CD8-positive, alpha-beta memory T cell (primary cell): Measurements from ENCODE around the gene PAX7. TPM values are rescaled to one million over a fixed set of nuclear protein-coding genes. Genes with fewer than 3 reads are reported as not detected.

Source experiments
- CTCF ChIA-PET: fragments of 350-600 bp; sonication (Branson Sonifier 250); formaldehyde crosslinking; loops from one replicate; lab custom pipeline; 2021; ENCODE audit warnings: antibody characterized with exemption; lab: Charles Lee
- POLR2A ChIA-PET: fragments of 350-600 bp; sonication (Branson Sonifier 250); formaldehyde crosslinking; loops from one replicate; lab custom pipeline; 2021; ENCODE audit warnings: antibody characterized with exemption; lab: Charles Lee
- DNase-seq, 5 donors: peaks; one replicate each; pipeline versions ENCODE4 v3.0.0 to v3.0.0-alpha.2; 2020 to 2022; ENCODE audit warnings: mixed read lengths in 1 of 5
- H3K27ac ChIP-seq: one replicate; pipeline ENCODE4 v1.7.0; 2013; ENCODE audit warnings: low read depth, mild to moderate bottlenecking, low read length, moderate library complexity
- H3K27me3 ChIP-seq: 2 replicates; pipeline ENCODE4 v1.7.0; 2013; ENCODE audit warnings: low read length, mild to moderate bottlenecking; ENCODE audit not compliant: insufficient read depth, poor library complexity, severe bottlenecking
- H3K36me3 ChIP-seq: 2 replicates; pipeline ENCODE4 v1.7.0; 2013; ENCODE audit warnings: mild to moderate bottlenecking, low read length, moderate library complexity; ENCODE audit not compliant: insufficient read depth
- H3K4me1 ChIP-seq: 2 replicates; pipeline ENCODE4 v1.7.0; 2013; ENCODE audit warnings: mild to moderate bottlenecking, low read length, moderate library complexity; ENCODE audit not compliant: insufficient read depth
- H3K4me3 ChIP-seq: 2 replicates; pipeline ENCODE4 v1.7.0; 2013; ENCODE audit warnings: mild to moderate bottlenecking, low read length
- H3K9me3 ChIP-seq: 2 replicates; pipeline ENCODE4 v1.7.0; 2013; ENCODE audit warnings: mild to moderate bottlenecking, low read length
- H3K27ac Mint-ChIP-seq, 8 donors: one replicate each; pipeline ENCODE4 v1.8.0; 2020 to 2021; ENCODE audit warnings: mixed read lengths in 8 of 8, mild to moderate bottlenecking in 6 of 8, inconsistent platforms in 3 of 8, moderate library complexity in 3 of 8
- H3K27me3 Mint-ChIP-seq, 2 donors: one replicate each; pipeline ENCODE4 v1.8.0; 2020 to 2021; ENCODE audit warnings: mixed read lengths in 2 of 2, mild to moderate bottlenecking in 1 of 2, moderate library complexity in 1 of 2
- H3K36me3 Mint-ChIP-seq, 3 donors: one replicate each; pipeline ENCODE4 v1.8.0; 2020 to 2021; ENCODE audit warnings: mixed read lengths in 3 of 3, inconsistent platforms in 1 of 3, mild to moderate bottlenecking in 1 of 3
- H3K4me1 Mint-ChIP-seq, 3 donors: one replicate each; pipeline ENCODE4 v1.8.0; 2020 to 2021; ENCODE audit warnings: mixed read lengths in 3 of 3, inconsistent platforms in 1 of 3, mild to moderate bottlenecking in 1 of 3
- H3K4me3 Mint-ChIP-seq, 7 donors: one replicate each; pipeline ENCODE4 v1.8.0; 2020 to 2021; ENCODE audit warnings: mixed read lengths in 7 of 7, mild to moderate bottlenecking in 6 of 7, moderate library complexity in 4 of 7, inconsistent platforms in 2 of 7
- H3K9me3 Mint-ChIP-seq, 5 donors: one replicate each; pipeline ENCODE4 v1.8.0; 2020 to 2022; ENCODE audit warnings: mixed read lengths in 5 of 5, mild to moderate bottlenecking in 3 of 5, moderate library complexity in 2 of 5, inconsistent platforms in 1 of 5
- polyA plus RNA-seq: library from polyadenylated mRNA; unstranded; fragments of 300-500 nt; fragmentation: Illumina TruSeq; gene quantifications from one replicate; pipeline ENCODE4 v1.2.3, GENCODE V29; 2021
- total RNA-seq, 2 experiments: library from RNA; stranded (reverse); gene quantifications; one replicate each; pipeline ENCODE4 v1.2.3, GENCODE V29; 2021

PAX7 gene
- total and polyA plus RNA-seq, 3 experiments from 2014 or later: not detected

DNA sequence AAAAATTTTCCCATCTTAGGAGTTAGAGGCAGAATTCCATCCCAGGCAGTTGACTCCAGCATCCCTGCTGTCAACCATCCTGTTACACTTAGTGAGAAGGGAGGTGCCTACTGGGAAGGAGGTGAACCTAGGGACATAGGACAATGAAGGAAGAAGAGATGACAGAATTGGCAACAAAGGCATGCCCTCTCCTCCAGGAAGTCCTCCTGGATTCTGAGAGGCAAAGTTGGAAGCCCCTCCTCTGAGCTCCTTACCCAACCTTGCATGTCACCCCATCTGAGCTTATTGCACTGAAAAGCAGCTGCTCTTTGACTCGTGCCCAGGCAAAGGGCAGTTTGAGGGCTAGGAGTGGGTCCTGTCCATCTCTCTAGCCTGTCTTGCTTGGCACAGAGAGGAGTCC, 66.9 kb downstream of the PAX7 start:
- H3K9me3 ChIP-seq: no peaks in the 10 kb centered on the region
- Mint-ChIP-seq H3K4me3 (no peak overlapping the region), H3K9me3 (no peaks in the 10 kb centered on the region), H3K27ac (peak overlapping the region in 1 of 8 donors; percentile 21), H3K27me3 (peaks cover 21 to 34% of the 10 kb centered on the region in 2 donors), H3K36me3 (no peaks in the 10 kb centered on the region), H3K4me1 (no peaks in the 10 kb centered on the region)
- no peaks in the 10 kb centered on the region for H3K4me1 ChIP-seq
- H3K27me3 ChIP-seq: peaks cover 5% of the 10 kb centered on the region
- no peak overlapping the region for H3K4me3 ChIP-seq
- DNase-seq: no peak
- CTCF ChIA-PET: no interaction called here
- H3K27ac ChIP-seq: no peak overlapping the region
- POLR2A ChIA-PET: no interaction called here
- H3K36me3 ChIP-seq: no peaks in the 10 kb centered on the region

DNA sequence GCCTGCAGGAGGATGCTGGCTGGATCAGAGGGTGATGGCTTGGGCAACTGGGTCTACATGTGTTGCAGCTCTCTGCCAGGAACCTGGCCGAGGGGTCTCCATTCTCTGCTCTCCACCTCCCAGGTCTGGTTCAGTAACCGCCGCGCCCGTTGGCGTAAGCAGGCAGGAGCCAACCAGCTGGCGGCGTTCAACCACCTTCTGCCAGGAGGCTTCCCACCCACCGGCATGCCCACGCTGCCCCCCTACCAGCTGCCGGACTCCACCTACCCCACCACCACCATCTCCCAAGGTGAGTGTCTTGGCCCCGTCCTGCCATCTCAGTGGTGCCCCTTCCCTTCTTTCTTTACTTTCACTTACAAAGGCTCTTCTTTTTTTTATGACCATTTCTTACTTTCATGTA, 69.9 kb downstream of the PAX7 start:
- no peaks in the 10 kb centered on the region for H3K9me3 ChIP-seq
- CTCF ChIA-PET: no interaction called here
- Mint-ChIP-seq H3K27ac (no peak overlapping the region), H3K36me3 (no peaks in the 10 kb centered on the region), H3K4me1 (no peaks in the 10 kb centered on the region), H3K9me3 (no peaks in the 10 kb centered on the region), H3K4me3 (no peak overlapping the region), H3K27me3 (peaks cover 10 to 43% of the 10 kb centered on the region in 2 donors)
- no peaks in the 10 kb centered on the region for H3K4me1 ChIP-seq
- no peak overlapping the region for H3K4me3 ChIP-seq
- peaks cover 2% of the 10 kb centered on the region for H3K27me3 ChIP-seq
- no peaks in the 10 kb centered on the region for H3K36me3 ChIP-seq
- no peak for DNase-seq
- no peak overlapping the region for H3K27ac ChIP-seq
- POLR2A ChIA-PET: no interaction called here

DNA sequence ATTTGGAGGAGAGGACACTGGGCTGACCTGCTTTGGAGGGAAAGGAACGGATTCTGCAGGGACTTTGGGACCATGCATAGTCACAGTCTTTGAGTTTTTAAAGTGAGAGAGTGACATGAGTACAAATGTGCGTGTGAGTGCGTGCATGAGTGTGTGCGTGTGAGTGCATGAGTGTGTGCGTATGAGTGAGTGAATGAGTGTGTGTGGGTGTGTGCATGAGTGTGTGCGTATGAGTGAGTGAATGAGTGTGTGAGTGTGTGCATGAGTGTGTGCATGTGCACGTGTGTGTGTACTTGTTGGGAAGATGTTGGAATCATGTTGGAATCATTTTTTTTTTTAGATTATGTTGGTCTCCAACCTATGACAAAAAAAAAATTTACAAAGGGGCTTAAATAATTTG, 70.5 kb downstream of the PAX7 start:
- Histone ChIP-seq H3K9me3 (no peaks in the 10 kb centered on the region), H3K4me1 (no peaks in the 10 kb centered on the region), H3K4me3 (no peak overlapping the region), H3K27ac (no peak overlapping the region), H3K36me3 (no peaks in the 10 kb centered on the region), H3K27me3 (peaks cover 2% of the 10 kb centered on the region)
- DNase-seq: no peak
- Mint-ChIP-seq H3K27me3 (peaks cover 13 to 49% of the 10 kb centered on the region in 2 donors), H3K4me3 (no peak overlapping the region), H3K27ac (no peak overlapping the region), H3K36me3 (no peaks in the 10 kb centered on the region), H3K9me3 (no peaks in the 10 kb centered on the region), H3K4me1 (no peaks in the 10 kb centered on the region)
- CTCF ChIA-PET: no interaction called here
- POLR2A ChIA-PET: no interaction called here

DNA sequence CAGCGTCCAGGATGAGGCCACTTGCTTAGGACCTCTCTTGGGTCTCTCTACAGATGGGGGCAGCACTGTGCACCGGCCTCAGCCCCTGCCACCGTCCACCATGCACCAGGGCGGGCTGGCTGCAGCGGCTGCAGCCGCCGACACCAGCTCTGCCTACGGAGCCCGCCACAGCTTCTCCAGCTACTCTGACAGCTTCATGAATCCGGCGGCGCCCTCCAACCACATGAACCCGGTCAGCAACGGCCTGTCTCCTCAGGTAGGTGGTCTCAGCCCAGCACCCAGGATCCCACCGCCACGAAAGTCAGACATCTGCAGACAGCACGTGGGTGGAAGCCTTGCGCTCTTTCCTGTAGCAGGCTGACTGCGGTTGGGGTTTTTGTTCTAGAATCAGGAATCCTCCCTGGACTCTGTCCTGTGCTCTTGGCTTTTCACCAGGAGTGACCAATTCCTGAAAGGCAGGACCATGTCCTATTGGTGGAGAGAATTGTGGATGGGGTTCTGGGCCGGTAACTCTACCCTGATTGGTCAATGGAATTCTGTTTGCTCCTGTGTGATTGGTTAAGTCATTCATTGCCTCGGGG, 72.5 kb downstream of the PAX7 start:
- no peaks in the 10 kb centered on the region for H3K9me3 Mint-ChIP-seq
- Histone ChIP-seq H3K27me3 (peaks cover 2% of the 10 kb centered on the region), H3K27ac (no peak overlapping the region), H3K4me3 (no peak overlapping the region), H3K9me3 (no peaks in the 10 kb centered on the region), H3K36me3 (no peaks in the 10 kb centered on the region), H3K4me1 (no peaks in the 10 kb centered on the region)
- H3K36me3 Mint-ChIP-seq: no peaks in the 10 kb centered on the region
- H3K27ac Mint-ChIP-seq: no peak overlapping the region
- no peaks in the 10 kb centered on the region for H3K4me1 Mint-ChIP-seq
- peaks cover 14 to 48% of the 10 kb centered on the region in 2 donors for H3K27me3 Mint-ChIP-seq
- ChIA-PET POLR2A (no interaction called here), CTCF (no interaction called here)
- H3K4me3 Mint-ChIP-seq: no peak overlapping the region
- no peak for DNase-seq

DNA sequence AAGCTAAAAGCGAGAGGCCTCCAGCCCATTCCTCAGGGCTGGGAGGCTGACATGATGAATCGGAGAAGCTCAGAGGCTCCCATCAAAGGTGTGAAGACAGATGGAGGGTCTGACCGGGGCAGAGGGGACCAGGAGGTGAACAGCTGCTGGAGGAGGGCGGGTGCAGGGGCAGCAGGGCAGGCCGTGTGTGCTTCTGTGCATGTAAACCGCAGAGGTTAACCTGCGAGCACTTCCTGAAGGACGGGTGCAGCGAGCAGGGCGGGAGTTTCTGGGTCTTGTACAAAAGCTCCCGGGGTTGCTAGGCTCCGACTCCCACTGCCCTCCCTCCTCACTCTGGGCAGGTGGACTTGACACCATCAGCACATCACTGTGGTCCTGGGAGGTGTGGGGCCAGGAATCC, 75.2 kb downstream of the PAX7 start:
- DNase-seq: no peak
- no peaks in the 10 kb centered on the region for H3K27me3 ChIP-seq
- H3K27ac Mint-ChIP-seq: no peak overlapping the region
- no peak overlapping the region for H3K4me3 ChIP-seq
- H3K4me1 ChIP-seq: no peaks in the 10 kb centered on the region
- H3K9me3 ChIP-seq: no peaks in the 10 kb centered on the region
- POLR2A ChIA-PET: no interaction called here
- no peaks in the 10 kb centered on the region for H3K36me3 Mint-ChIP-seq
- H3K27me3 Mint-ChIP-seq: peaks cover 19 to 52% of the 10 kb centered on the region in 2 donors
- H3K9me3 Mint-ChIP-seq: no peaks in the 10 kb centered on the region
- no peak overlapping the region for H3K4me3 Mint-ChIP-seq
- CTCF ChIA-PET: no interaction called here
- H3K27ac ChIP-seq: no peak overlapping the region
- no peaks in the 10 kb centered on the region for H3K4me1 Mint-ChIP-seq
- H3K36me3 ChIP-seq: no peaks in the 10 kb centered on the region

DNA sequence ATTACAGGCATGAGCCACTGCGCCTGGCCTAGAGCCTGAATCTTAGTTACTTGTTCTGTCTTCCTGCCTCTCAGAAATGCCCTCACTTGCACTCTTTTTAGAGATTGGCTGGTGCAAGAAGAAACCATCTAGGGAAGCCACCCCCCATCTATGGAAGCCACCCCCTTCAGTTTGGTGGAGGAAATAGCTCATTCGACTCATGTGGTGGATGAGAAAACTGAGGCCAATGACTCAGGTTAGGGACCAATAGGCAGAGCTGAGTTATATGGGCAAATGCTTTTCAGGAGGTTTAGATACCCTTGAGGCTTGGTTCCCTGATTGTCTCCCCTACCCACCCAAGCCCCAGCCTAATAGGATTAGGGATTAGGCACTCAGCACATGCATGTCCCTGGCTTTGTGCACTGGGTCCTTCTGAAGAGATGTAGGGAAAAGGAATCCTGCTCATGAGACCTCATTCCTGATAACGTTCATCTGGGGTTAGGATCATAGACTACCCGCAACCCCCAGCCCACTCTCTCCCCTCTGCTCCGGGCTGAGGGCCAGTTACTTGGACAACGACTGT, 77.1 kb downstream of the PAX7 start:
- no peaks in the 10 kb centered on the region for H3K9me3 Mint-ChIP-seq
- POLR2A ChIA-PET: no interaction called here
- H3K4me1 Mint-ChIP-seq: no peaks in the 10 kb centered on the region
- H3K27me3 Mint-ChIP-seq: peaks cover 22 to 58% of the 10 kb centered on the region in 2 donors
- no peaks in the 10 kb centered on the region for H3K36me3 ChIP-seq
- H3K4me1 ChIP-seq: no peaks in the 10 kb centered on the region
- CTCF ChIA-PET: no interaction called here
- no peaks in the 10 kb centered on the region for H3K9me3 ChIP-seq
- H3K4me3 ChIP-seq: no peak overlapping the region
- no peak overlapping the region for H3K27ac ChIP-seq
- no peaks in the 10 kb centered on the region for H3K27me3 ChIP-seq
- no peak overlapping the region for H3K4me3 Mint-ChIP-seq
- no peak for DNase-seq
- H3K36me3 Mint-ChIP-seq: no peaks in the 10 kb centered on the region
- no peak overlapping the region for H3K27ac Mint-ChIP-seq

DNA sequence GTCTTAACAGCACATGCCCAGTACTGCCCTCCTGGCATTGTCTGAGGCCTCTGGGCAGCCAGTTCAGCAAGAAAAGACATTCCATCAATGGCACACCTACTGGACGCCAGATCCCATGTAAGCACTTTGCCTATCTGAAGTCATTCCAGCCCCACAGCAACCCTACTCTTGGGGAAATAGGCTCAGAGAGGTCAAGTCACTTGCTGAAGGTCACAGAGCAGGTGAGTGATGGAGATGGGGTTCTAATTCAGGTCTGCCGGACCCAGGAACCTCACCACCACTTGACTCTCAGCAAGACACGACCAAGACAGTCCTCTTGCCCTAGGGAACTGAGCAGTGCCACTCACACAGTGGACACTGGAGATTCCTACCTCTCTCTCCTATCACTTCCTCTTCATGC, 79.4 kb downstream of the PAX7 start:
- no peaks in the 10 kb centered on the region for H3K4me1 ChIP-seq
- H3K27ac ChIP-seq: no peak overlapping the region
- H3K36me3 ChIP-seq: no peaks in the 10 kb centered on the region
- Mint-ChIP-seq H3K27me3 (peaks cover 21 to 58% of the 10 kb centered on the region in 2 donors), H3K4me3 (no peak overlapping the region), H3K27ac (no peak overlapping the region), H3K36me3 (peaks cover 0 to under 1% (median 0%) of the 10 kb centered on the region in 3 donors), H3K9me3 (no peaks in the 10 kb centered on the region), H3K4me1 (no peaks in the 10 kb centered on the region)
- ChIA-PET POLR2A (no interaction called here), CTCF (no interaction called here)
- H3K4me3 ChIP-seq: no peak overlapping the region
- H3K27me3 ChIP-seq: peaks cover 3% of the 10 kb centered on the region
- no peaks in the 10 kb centered on the region for H3K9me3 ChIP-seq
- DNase-seq: no peak

DNA sequence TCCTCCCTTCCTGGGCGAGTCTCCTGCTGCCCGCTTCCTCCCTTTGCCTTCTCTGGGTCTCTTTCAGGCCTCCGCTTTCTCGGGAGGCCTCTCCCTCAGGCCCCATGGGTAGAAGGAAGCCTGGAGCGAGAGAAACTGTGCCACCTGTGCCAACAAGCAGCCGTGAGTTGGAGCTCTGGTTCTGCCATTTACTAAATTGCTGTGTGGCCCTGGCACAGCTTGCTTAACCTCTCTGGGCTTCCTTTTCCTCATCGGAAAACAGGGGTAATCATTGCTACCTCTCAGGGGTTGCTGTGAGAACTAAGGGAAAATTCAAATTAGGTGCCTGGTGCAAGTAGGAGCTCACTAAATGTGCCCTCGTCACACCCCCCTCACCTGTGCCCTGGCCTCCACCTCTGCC, 80.4 kb downstream of the PAX7 start:
- ChIA-PET CTCF (no interaction called here), POLR2A (no interaction called here)
- Mint-ChIP-seq H3K4me3 (no peak overlapping the region), H3K27me3 (peaks cover 21 to 58% of the 10 kb centered on the region in 2 donors), H3K27ac (no peak overlapping the region), H3K4me1 (no peaks in the 10 kb centered on the region), H3K36me3 (peaks cover 0 to 1% (median 0%) of the 10 kb centered on the region in 3 donors), H3K9me3 (no peaks in the 10 kb centered on the region)
- DNase-seq: no peak
- Histone ChIP-seq H3K27me3 (peaks cover 3% of the 10 kb centered on the region), H3K27ac (no peak overlapping the region), H3K4me3 (no peak overlapping the region), H3K9me3 (no peaks in the 10 kb centered on the region), H3K36me3 (no peaks in the 10 kb centered on the region), H3K4me1 (no peaks in the 10 kb centered on the region)
